SK-N-SH treated with all-trans-retinoic acid at 6 μM for 48 hours (cell line): ENCODE measurements around the gene TMEM178B.

Source experiments
- ATAC-seq: fragments of 200-7000 bp; cut with Tn5 transposase; 3 replicates; pipeline ENCODE4 v1.9.1; 2020; ENCODE audit warnings: mild to moderate bottlenecking, moderate library complexity
- BACH2 ChIP-seq: fragments of 250-450 bp; sonication (Bioruptor Pico); IDR thresholded peaks from 2 replicates; pipeline ENCODE4 v1.9.0; 2021; ENCODE audit warnings: mild to moderate bottlenecking, borderline replicate concordance
- ESRRG ChIP-seq: fragments of 250-450 bp; sonication (Bioruptor Pico); IDR thresholded peaks from 2 replicates; pipeline ENCODE4 v1.6.1; 2021; ENCODE audit warnings: mild to moderate bottlenecking
- GLIS3 ChIP-seq: fragments of 250-450 bp; sonication (Bioruptor Pico); IDR thresholded peaks from 2 replicates; pipeline ENCODE4 v1.5.0; 2020; ENCODE audit warnings: mild to moderate bottlenecking, moderate library complexity
- ISL1 ChIP-seq: fragments of 250-450 bp; sonication (Bioruptor Pico); IDR thresholded peaks from 2 replicates; pipeline ENCODE4 v2.1.2; 2022; ENCODE audit warnings: mild to moderate bottlenecking, moderate library complexity
- OSR1 ChIP-seq: fragments of 250-450 bp; sonication (Bioruptor Pico); IDR thresholded peaks from 2 replicates; pipeline ENCODE4 v1.8.0; 2022; ENCODE audit warnings: moderate library complexity, mild to moderate bottlenecking, inconsistent platforms
- RARB ChIP-seq: fragments of 250-450 bp; sonication (Bioruptor Pico); IDR thresholded peaks from 2 replicates; pipeline ENCODE4 v1.8.0; 2021; ENCODE audit warnings: mild to moderate bottlenecking, moderate library complexity
- SNAI2 ChIP-seq: fragments of 250-450 bp; sonication (Bioruptor Pico); IDR thresholded peaks from 2 replicates; pipeline ENCODE4 v1.5.0; 2020; ENCODE audit warnings: mild to moderate bottlenecking, moderate library complexity
- TCF4 ChIP-seq: fragments of 250-450 bp; sonication (Bioruptor Pico); IDR thresholded peaks from 2 replicates; pipeline ENCODE4 v1.8.0; 2021; ENCODE audit warnings: mild to moderate bottlenecking, moderate library complexity, borderline replicate concordance
- TOX ChIP-seq: fragments of 250-450 bp; sonication (Bioruptor Pico); IDR thresholded peaks from 2 replicates; pipeline ENCODE4 v1.8.0; 2021; ENCODE audit warnings: mild to moderate bottlenecking, moderate library complexity, borderline replicate concordance
- ZC3H10 ChIP-seq: fragments of 250-450 bp; sonication (Bioruptor Pico); IDR thresholded peaks from 2 replicates; pipeline ENCODE4 v1.5.1; 2021; ENCODE audit warnings: mild to moderate bottlenecking, moderate library complexity
- ZFP3 ChIP-seq: fragments of 250-450 bp; sonication (Bioruptor Pico); IDR thresholded peaks from 2 replicates; pipeline ENCODE4 v1.5.0; 2020; ENCODE audit warnings: mild to moderate bottlenecking, moderate library complexity
- ZFP30 ChIP-seq: fragments of 450-650 bp; formaldehyde crosslinking; IDR thresholded peaks from 2 replicates; pipeline ENCODE4 v1.5.0; 2022; ENCODE audit warnings: mild to moderate bottlenecking, moderate library complexity
- ZNF565 ChIP-seq: fragments of 450-650 bp; formaldehyde crosslinking; conservative IDR thresholded peaks from 2 replicates; pipeline ENCODE4 v1.5.0; 2020; ENCODE audit warnings: low read depth, mild to moderate bottlenecking, moderate library complexity
- ZNF70 ChIP-seq: fragments of 450-650 bp; formaldehyde crosslinking; IDR thresholded peaks from 2 replicates; pipeline ENCODE4 v1.5.0; 2020; ENCODE audit warnings: mild to moderate bottlenecking, moderate library complexity
- ZNF8 ChIP-seq: fragments of 450-650 bp; formaldehyde crosslinking; IDR thresholded peaks from 2 replicates; pipeline ENCODE4 v1.5.0; 2020; ENCODE audit warnings: mild to moderate bottlenecking, moderate library complexity
- TF ChIP-seq, protein P1 (sequence below): fragments of 250-450 bp; sonication (Bioruptor Pico); IDR thresholded peaks from 2 replicates; pipeline ENCODE4 v1.8.0; 2021; ENCODE audit warnings: low read depth, mild to moderate bottlenecking, moderate library complexity, borderline replicate concordance
- TF ChIP-seq, protein P2 (sequence below): fragments of 250-450 bp; sonication (Bioruptor Pico); IDR thresholded peaks from 2 replicates; pipeline ENCODE4 v1.5.1; 2020; ENCODE audit warnings: low read depth, mild to moderate bottlenecking, moderate library complexity
- TF ChIP-seq, protein P3 (sequence below): fragments of 250-450 bp; sonication (Bioruptor Pico); IDR thresholded peaks from 2 replicates; pipeline ENCODE4 v1.5.0; 2020; ENCODE audit warnings: mild to moderate bottlenecking, moderate library complexity
- TF ChIP-seq, protein P4 (sequence below): fragments of 250-450 bp; sonication (Bioruptor Pico); IDR thresholded peaks from 2 replicates; pipeline ENCODE4 v1.8.0; 2020; ENCODE audit warnings: mild to moderate bottlenecking, moderate library complexity, borderline replicate concordance
- TF ChIP-seq, protein P5 (sequence below): fragments of 250-450 bp; sonication (Bioruptor Pico); IDR thresholded peaks from 2 replicates; pipeline ENCODE4 v1.5.1; 2021; ENCODE audit warnings: mild to moderate bottlenecking, moderate library complexity

Gene TMEM178B

DNA sequence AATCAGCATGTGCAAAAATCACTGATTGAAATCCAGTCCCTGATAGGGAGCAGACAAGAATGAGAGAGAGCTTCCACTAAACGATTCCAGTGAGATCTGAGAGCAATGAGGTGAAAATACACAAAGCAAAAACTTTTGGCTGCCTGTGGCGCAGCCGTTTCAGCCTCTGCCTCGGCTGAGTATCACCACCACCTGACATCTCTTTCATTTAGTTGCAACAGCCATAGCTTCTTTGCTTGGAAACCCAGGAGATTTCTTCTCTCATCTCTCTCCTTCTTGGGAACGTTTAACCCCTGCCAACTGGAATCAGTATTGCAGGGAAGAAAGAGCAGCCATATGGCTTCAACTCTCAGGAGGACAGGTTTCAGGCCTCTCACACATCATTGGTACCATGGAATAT is 240.0 kb downstream of the TMEM178B start:
- TF ChIP-seq RARB (CRISPR knock-in tag), result no peak
- TF ChIP-seq, protein P1, sequence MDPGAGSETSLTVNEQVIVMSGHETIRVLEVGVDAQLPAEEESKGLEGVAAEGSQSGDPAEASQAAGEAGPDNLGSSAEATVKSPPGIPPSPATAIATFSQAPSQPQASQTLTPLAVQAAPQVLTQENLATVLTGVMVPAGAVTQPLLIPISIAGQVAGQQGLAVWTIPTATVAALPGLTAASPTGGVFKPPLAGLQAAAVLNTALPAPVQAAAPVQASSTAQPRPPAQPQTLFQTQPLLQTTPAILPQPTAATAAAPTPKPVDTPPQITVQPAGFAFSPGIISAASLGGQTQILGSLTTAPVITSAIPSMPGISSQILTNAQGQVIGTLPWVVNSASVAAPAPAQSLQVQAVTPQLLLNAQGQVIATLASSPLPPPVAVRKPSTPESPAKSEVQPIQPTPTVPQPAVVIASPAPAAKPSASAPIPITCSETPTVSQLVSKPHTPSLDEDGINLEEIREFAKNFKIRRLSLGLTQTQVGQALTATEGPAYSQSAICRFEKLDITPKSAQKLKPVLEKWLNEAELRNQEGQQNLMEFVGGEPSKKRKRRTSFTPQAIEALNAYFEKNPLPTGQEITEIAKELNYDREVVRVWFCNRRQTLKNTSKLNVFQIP (CRISPR knock-in tag), result no peak
- TF ChIP-seq TCF4 (CRISPR knock-in tag), result no peak
- no peak for TF ChIP-seq ZFP30 (CRISPR knock-in tag)
- TF ChIP-seq ZC3H10 (CRISPR knock-in tag), result no peak
- no peak for TF ChIP-seq ZFP3 (CRISPR knock-in tag)
- no peak for TF ChIP-seq SNAI2 (CRISPR knock-in tag)
- TF ChIP-seq, protein P2, sequence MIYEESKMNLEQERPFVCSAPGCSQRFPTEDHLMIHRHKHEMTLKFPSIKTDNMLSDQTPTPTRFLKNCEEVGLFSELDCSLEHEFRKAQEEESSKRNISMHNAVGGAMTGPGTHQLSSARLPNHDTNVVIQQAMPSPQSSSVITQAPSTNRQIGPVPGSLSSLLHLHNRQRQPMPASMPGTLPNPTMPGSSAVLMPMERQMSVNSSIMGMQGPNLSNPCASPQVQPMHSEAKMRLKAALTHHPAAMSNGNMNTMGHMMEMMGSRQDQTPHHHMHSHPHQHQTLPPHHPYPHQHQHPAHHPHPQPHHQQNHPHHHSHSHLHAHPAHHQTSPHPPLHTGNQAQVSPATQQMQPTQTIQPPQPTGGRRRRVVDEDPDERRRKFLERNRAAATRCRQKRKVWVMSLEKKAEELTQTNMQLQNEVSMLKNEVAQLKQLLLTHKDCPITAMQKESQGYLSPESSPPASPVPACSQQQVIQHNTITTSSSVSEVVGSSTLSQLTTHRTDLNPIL (CRISPR knock-in tag), result no peak
- no peak for TF ChIP-seq ESRRG (CRISPR knock-in tag)
- TF ChIP-seq ZNF565 (CRISPR knock-in tag), result no peak
- no peak for TF ChIP-seq BACH2 (CRISPR knock-in tag)
- no peak for TF ChIP-seq ISL1 (CRISPR knock-in tag)
- TF ChIP-seq, protein P3, sequence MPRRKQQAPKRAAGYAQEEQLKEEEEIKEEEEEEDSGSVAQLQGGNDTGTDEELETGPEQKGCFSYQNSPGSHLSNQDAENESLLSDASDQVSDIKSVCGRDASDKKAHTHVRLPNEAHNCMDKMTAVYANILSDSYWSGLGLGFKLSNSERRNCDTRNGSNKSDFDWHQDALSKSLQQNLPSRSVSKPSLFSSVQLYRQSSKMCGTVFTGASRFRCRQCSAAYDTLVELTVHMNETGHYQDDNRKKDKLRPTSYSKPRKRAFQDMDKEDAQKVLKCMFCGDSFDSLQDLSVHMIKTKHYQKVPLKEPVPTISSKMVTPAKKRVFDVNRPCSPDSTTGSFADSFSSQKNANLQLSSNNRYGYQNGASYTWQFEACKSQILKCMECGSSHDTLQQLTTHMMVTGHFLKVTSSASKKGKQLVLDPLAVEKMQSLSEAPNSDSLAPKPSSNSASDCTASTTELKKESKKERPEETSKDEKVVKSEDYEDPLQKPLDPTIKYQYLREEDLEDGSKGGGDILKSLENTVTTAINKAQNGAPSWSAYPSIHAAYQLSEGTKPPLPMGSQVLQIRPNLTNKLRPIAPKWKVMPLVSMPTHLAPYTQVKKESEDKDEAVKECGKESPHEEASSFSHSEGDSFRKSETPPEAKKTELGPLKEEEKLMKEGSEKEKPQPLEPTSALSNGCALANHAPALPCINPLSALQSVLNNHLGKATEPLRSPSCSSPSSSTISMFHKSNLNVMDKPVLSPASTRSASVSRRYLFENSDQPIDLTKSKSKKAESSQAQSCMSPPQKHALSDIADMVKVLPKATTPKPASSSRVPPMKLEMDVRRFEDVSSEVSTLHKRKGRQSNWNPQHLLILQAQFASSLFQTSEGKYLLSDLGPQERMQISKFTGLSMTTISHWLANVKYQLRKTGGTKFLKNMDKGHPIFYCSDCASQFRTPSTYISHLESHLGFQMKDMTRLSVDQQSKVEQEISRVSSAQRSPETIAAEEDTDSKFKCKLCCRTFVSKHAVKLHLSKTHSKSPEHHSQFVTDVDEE (CRISPR knock-in tag), result no peak
- no peak for TF ChIP-seq OSR1
- no peak for TF ChIP-seq ZNF8 (CRISPR knock-in tag)
- no peak for TF ChIP-seq TOX (CRISPR knock-in tag)
- ATAC-seq, result no peak

DNA sequence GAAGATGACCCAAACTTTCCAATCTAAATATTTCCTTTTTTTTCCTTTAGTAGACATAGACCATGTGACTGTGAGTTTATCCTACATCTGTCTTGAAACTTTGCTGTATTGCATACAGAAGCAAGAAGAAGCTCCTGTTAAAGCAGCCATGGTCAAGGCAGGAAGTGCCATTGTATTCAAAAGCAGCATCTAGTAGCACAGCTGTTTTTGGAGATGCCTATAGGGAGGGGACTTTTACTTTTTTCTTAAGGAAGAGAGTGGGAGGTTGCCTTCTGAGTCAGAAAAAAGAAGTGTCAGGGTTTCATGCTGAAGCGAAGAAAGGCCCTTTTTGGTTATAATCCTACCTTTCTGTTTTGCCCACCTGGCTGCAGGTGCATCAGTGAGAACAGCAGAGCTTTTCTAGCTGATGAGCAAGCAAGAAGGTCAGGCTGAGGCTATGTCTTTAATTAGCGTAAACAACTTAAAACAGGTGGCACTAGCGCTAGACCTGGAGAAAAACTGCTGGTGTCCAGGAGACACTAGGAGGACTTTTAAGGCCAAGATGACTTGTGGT is 243.2 kb downstream of the TMEM178B start:
- TF ChIP-seq TOX (CRISPR knock-in tag) (no peak), ZFP3 (CRISPR knock-in tag) (no peak), RARB (CRISPR knock-in tag) (no peak), OSR1 (no peak), TCF4 (CRISPR knock-in tag) (no peak)
- TF ChIP-seq, protein P4, sequence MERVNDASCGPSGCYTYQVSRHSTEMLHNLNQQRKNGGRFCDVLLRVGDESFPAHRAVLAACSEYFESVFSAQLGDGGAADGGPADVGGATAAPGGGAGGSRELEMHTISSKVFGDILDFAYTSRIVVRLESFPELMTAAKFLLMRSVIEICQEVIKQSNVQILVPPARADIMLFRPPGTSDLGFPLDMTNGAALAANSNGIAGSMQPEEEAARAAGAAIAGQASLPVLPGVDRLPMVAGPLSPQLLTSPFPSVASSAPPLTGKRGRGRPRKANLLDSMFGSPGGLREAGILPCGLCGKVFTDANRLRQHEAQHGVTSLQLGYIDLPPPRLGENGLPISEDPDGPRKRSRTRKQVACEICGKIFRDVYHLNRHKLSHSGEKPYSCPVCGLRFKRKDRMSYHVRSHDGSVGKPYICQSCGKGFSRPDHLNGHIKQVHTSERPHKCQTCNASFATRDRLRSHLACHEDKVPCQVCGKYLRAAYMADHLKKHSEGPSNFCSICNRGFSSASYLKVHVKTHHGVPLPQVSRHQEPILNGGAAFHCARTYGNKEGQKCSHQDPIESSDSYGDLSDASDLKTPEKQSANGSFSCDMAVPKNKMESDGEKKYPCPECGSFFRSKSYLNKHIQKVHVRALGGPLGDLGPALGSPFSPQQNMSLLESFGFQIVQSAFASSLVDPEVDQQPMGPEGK, result no peak
- no peak for ATAC-seq

DNA sequence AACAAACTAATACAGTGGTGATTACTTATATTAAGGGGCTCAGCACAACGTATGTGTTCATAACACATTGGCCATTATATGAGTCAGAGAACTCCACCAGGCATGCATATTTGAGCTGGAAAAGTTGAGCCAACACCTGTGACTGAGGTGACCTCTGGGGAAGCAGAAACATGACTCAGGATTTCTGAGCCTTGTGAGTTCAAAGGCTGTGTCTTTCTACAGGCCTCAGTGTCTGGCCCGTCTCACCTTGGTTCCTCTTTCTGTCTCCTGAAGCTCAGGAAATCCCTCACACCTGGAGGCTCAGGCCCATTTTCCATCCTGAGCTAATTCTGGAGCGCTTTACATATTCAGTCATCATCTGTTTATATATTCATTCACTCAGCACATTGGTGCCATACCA is 246.4 kb downstream of the TMEM178B start:
- no peak for ATAC-seq

More for the DNA sequence above, 246.4 kb downstream of the TMEM178B start:
- TF ChIP-seq TOX (CRISPR knock-in tag) (no peak), RARB (CRISPR knock-in tag) (no peak), GLIS3 (CRISPR knock-in tag) (no peak), ZNF70 (CRISPR knock-in tag) (no peak), ZC3H10 (CRISPR knock-in tag) (no peak), OSR1 (no peak), ZFP30 (CRISPR knock-in tag) (no peak)
- TF ChIP-seq, protein P5, sequence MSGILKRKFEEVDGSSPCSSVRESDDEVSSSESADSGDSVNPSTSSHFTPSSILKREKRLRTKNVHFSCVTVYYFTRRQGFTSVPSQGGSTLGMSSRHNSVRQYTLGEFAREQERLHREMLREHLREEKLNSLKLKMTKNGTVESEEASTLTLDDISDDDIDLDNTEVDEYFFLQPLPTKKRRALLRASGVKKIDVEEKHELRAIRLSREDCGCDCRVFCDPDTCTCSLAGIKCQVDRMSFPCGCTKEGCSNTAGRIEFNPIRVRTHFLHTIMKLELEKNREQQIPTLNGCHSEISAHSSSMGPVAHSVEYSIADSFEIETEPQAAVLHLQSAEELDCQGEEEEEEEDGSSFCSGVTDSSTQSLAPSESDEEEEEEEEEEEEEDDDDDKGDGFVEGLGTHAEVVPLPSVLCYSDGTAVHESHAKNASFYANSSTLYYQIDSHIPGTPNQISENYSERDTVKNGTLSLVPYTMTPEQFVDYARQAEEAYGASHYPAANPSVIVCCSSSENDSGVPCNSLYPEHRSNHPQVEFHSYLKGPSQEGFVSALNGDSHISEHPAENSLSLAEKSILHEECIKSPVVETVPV (CRISPR knock-in tag), result no peak
